ENCODE data around the gene GJA3. TPM values are rescaled to one million over a fixed set of nuclear protein-coding genes. Genes with fewer than 3 reads are reported as not detected.
A peak's percentile ranks its signal among the peaks of the same experiment; 100 is the strongest.

GJA3 gene
- total RNA-seq, 1 experiment from 2014 or later = 0.15 TPM

GRCh38 chr13:20192836-20193161 lies 31.9 kb upstream of the GJA3 start, which contains the start of gene GJB2:
TSS of gene GJB2 (minus strand) at chr13:20192938. CDS start at chr13:20189581, 3,357 bp downstream.
- H3K9me2 ChIP-seq (ENCODE audit: insufficient read depth) = no peaks in the 10 kb centered on the region
- H4K20me1 ChIP-seq (ENCODE audit: insufficient read depth) = no peaks in the 10 kb centered on the region; the same call in 1 of the 2 replicates
- H2AFZ ChIP-seq = peak within 1 kb of the TSS; percentile 96
- CTCF ChIA-PET = interaction anchor here (0.6 kb wide), 1 partner anchor 210 kb away, joined by 3 read pairs; no protein-coding TSS in a partner anchor
- H3K27ac ChIP-seq = no peak within 1 kb of the TSS
- H3K79me2 ChIP-seq (ENCODE audit: low read depth) = peaks cover 13% of the 10 kb centered on the region; the same call in 1 of the 2 replicates
- no TSS peak for BruUV-seq (replicated peaks)
- peaks cover 19% of the 10 kb centered on the region for H3K4me1 ChIP-seq (replicated peaks; ENCODE audit: insufficient read depth)
- TF ChIP-seq CTCF (conservative IDR thresholded peaks at IDR 0.05) (no peak), EZH2 (IDR thresholded peaks at IDR 0.05; ENCODE audit: low read depth) (no peak)
- peak in 1 of 2 experiments; percentile 18 for DNase-seq
- H3K9me3 ChIP-seq (ENCODE audit: insufficient read depth, low read depth) = no peaks in the 10 kb centered on the region
- peak within 1 kb of the TSS; percentile 85 for H3K4me2 ChIP-seq
- peaks cover 16% of the 10 kb centered on the region; the same call in 1 of the 2 replicates for H3F3A ChIP-seq (ENCODE audit: insufficient read depth, low read depth)
- intact Hi-C loops (cut with micrococcal nuclease; ENCODE audit: unreplicated experiment) = loop anchor here (10.0 kb wide), 1 partner anchor 732 kb away; no protein-coding TSS in a partner anchor
- no peaks in the 10 kb centered on the region for H3K27me3 ChIP-seq (ENCODE audit: insufficient read depth, low read depth)
- POLR2A ChIA-PET (ENCODE audit: unreplicated experiment) = no interaction called here
- H3K36me3 ChIP-seq (ENCODE audit: low read depth) = peaks cover 11% of the 10 kb centered on the region; the same call in 1 of the 2 replicates
- H3K4me3 ChIP-seq = peak within 1 kb of the TSS; percentile 70

- Histone ChIP-seq H3K4me2 (peak overlapping the region; percentile 85), H3K4me1 (replicated peaks; ENCODE audit: insufficient read depth) (peaks cover 19% of the 10 kb centered on the region), H3K36me3 (ENCODE audit: low read depth) (peaks cover 11% of the 10 kb centered on the region; the same call in 1 of the 2 replicates), H3K4me3 (peak overlapping the region; percentile 70), H4K20me1 (ENCODE audit: insufficient read depth) (no peaks in the 10 kb centered on the region; the same call in 1 of the 2 replicates), H3K79me2 (ENCODE audit: low read depth) (peaks cover 13% of the 10 kb centered on the region; the same call in 1 of the 2 replicates), H3F3A (ENCODE audit: insufficient read depth, low read depth) (peaks cover 16% of the 10 kb centered on the region; the same call in 1 of the 2 replicates), H3K9me3 (ENCODE audit: insufficient read depth, low read depth) (no peaks in the 10 kb centered on the region), H3K27ac (no peak overlapping the region), H3K27me3 (ENCODE audit: insufficient read depth, low read depth) (no peaks in the 10 kb centered on the region), H3K9me2 (ENCODE audit: insufficient read depth) (no peaks in the 10 kb centered on the region), H2AFZ (peak overlapping the region; percentile 96)
- TF ChIP-seq CTCF (conservative IDR thresholded peaks at IDR 0.05) = peak; percentile 23; the same call in 1 of the 2 replicates
- TF ChIP-seq EZH2 (IDR thresholded peaks at IDR 0.05; ENCODE audit: low read depth) = no peak
- BruUV-seq (replicated peaks) = no TSS peak
- ChIA-PET CTCF (interaction anchor here (0.6 kb wide), 3 partner anchors 66 to 210 kb away, joined by 3 to 4 read pairs (median 3); no protein-coding TSS in a partner anchor), POLR2A (ENCODE audit: unreplicated experiment) (interaction anchor here (0.6 kb wide), 1 partner anchor 983 kb away, joined by 8 read pairs; no protein-coding TSS in a partner anchor)
- intact Hi-C loops (cut with micrococcal nuclease; ENCODE audit: unreplicated experiment) = loop anchor here (10.0 kb wide), 1 partner anchor 733 kb away; no protein-coding TSS in a partner anchor
- peak in 1 of 2 experiments; percentile 15 for DNase-seq
These were observed 31.4 kb upstream of the GJA3 start for GRCh38 chr13:20192158-20192835.

GRCh38 chr13:20191311-20192157 lies 30.7 kb upstream of the GJA3 start:
- peak overlapping the region; percentile 85 for H3K4me2 ChIP-seq
- H3K4me1 ChIP-seq (replicated peaks; ENCODE audit: insufficient read depth) = peaks cover 19% of the 10 kb centered on the region
- DNase-seq = peak; percentile 16 to 52
- peaks cover 13% of the 10 kb centered on the region; the same call in 1 of the 2 replicates for H3K79me2 ChIP-seq (ENCODE audit: low read depth)
- H3K36me3 ChIP-seq (ENCODE audit: low read depth) = peaks cover 11% of the 10 kb centered on the region; the same call in 1 of the 2 replicates
- peak overlapping the region; percentile 96 for H2AFZ ChIP-seq
- H3K27me3 ChIP-seq (ENCODE audit: insufficient read depth, low read depth) = no peaks in the 10 kb centered on the region
- no peaks in the 10 kb centered on the region for H3K9me3 ChIP-seq (ENCODE audit: insufficient read depth, low read depth)
- intact Hi-C loops (cut with micrococcal nuclease; ENCODE audit: unreplicated experiment) = loop anchor here (10.0 kb wide), 1 partner anchor 733 kb away; no protein-coding TSS in a partner anchor
- peak overlapping the region; percentile 70 for H3K4me3 ChIP-seq
- no peaks in the 10 kb centered on the region for H3K9me2 ChIP-seq (ENCODE audit: insufficient read depth)
- ChIA-PET POLR2A (ENCODE audit: unreplicated experiment) (interaction anchor here (0.6 kb wide), 2 partner anchors 179 to 984 kb away, joined by 8 to 10 read pairs; no protein-coding TSS in a partner anchor), CTCF (interaction anchor here (0.6 to 0.7 kb wide), 3 partner anchors 17 to 204 kb away, joined by 3 to 4 read pairs (median 3); no protein-coding TSS in a partner anchor)
- TF ChIP-seq EZH2 (IDR thresholded peaks at IDR 0.05; ENCODE audit: low read depth) = no peak
- TF ChIP-seq CTCF (conservative IDR thresholded peaks at IDR 0.05) = no peak
- BruUV-seq (replicated peaks) = TSS peak; percentile 31
- H3F3A ChIP-seq (ENCODE audit: insufficient read depth, low read depth) = peaks cover 16% of the 10 kb centered on the region; the same call in 1 of the 2 replicates
- no peaks in the 10 kb centered on the region; the same call in 1 of the 2 replicates for H4K20me1 ChIP-seq (ENCODE audit: insufficient read depth)
- H3K27ac ChIP-seq = no peak overlapping the region

Measured in PC-9 (cell line).